GM18517 (cell line): Measurements from ENCODE around the gene TMTC2.

Source experiments
- ATAC-seq: cut with Tn5 transposase; IDR thresholded peaks from one replicate; pipeline ENCODE4 v1.9.1; 2021; ENCODE audit warnings: mild to moderate bottlenecking, moderate library complexity; ENCODE audit not compliant: unreplicated experiment

The TMTC2 gene

DNA sequence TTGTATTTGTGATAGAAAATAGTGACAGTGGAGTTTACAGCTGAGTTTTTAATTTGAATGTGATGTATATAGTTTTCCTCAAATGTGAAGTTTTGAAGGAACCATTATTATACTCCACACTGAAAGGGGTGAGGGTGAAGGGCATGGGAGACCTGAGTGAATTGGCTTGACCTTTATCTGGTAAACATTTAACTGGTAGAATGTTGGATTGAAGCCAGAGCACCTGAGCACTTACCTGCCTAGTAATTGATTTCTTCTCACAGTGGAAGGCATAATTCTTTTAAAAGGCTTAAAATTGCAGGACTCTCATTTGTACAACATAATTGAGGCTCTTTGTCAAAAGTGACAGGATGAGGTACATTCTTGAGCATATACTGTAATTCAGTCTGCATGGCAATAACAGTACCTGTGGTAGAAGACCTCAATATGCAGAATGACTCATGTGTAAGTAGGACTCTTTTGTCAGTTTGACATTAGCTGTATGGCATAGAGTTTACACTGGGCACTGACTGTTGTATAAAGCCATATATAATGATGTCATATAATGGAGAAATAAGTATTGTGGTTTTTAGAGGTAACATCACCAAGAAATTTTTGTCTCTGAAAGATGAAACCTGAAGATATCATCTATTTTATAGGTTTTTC lies 309.6 kb downstream of the TMTC2 start:
- peak; percentile 58 for ATAC-seq

- ATAC-seq, result no peak
Observed at GRCh38 chr12:82998509-82998908, 311.8 kb downstream of the TMTC2 start.

DNA sequence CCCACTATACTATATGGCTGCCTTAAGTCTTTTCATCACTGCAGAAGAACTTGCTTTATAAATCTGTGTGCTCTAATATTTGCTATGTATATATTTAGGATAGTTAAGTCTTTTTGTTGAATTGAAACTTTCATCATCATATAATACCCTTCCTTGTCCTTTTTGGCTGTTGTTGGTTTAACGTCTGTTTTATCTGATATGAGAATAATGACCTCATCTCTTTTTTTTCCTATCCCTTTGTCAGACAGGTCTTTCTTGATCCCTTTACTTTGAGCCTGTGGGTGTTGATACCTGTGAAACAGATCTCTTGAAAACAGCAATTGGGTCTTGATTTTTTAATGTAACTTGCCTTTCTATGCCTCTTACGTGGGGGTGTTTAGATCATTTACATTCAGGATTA lies 316.3 kb downstream of the TMTC2 start:
- ATAC-seq, result no peak

DNA sequence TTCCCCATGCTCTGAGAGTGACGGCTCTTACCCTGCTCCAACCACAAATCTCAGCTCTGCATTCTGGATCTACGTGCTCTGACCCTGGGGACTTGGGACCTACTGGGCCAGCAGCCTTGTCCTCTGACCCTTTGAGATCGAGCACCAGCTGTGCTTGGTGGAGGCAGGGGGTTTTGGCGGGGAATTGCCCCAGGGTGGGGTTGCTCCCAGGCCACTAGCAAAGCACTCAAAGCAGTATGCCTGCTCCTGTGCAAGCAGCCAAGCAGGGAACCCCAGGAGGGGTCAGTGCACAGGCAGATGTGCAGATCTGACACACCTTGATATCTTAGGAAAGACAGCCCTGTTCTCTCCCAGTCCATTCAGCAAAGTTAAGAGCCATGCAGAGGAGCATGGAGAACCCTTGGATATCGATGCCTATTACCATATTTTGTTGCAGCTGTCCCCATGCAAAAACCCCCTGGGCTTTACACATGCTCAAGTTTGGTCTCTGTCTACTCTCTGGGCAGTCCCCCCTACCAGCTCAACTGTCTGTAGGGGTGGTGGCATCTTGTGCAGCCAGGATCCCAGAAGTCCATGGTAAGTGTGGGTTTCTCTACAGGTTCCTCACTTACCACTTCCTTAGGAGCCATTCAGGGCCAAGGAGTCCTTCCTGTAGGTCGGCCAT lies 319.0 kb downstream of the TMTC2 start:
- ATAC-seq, result no peak

- no peak for ATAC-seq
Observed at GRCh38 chr12:83008703-83009102, 322.0 kb downstream of the TMTC2 start.

DNA sequence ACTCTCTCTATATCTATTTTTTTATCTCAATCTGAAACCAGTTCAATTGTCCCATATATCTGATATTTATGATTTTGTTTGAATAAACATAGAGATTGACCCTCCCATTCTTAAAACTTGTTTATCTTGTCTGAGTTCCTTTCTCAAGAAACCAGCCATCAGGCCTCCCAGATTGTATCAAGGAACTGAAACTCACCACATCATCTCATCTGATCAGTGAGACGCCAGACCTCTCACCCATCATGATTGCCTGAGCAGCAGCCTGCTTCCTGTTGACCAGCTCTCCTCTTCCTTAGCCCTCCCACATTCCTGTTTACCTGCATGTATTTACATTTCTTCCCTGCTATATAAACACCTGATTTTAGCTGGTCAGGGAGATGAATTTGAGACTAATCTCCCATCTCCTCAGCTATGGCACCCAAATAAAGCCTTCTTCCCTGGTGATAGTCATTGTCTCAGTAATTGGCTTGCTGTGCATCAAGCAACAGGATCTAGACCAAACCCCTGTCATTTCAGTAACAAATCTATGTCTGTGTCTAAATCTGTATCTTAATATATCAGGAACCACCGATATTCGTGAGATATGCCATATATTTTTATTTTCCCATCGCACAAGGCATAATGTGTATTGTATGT lies 323.6 kb downstream of the TMTC2 start:
- no peak for ATAC-seq

DNA sequence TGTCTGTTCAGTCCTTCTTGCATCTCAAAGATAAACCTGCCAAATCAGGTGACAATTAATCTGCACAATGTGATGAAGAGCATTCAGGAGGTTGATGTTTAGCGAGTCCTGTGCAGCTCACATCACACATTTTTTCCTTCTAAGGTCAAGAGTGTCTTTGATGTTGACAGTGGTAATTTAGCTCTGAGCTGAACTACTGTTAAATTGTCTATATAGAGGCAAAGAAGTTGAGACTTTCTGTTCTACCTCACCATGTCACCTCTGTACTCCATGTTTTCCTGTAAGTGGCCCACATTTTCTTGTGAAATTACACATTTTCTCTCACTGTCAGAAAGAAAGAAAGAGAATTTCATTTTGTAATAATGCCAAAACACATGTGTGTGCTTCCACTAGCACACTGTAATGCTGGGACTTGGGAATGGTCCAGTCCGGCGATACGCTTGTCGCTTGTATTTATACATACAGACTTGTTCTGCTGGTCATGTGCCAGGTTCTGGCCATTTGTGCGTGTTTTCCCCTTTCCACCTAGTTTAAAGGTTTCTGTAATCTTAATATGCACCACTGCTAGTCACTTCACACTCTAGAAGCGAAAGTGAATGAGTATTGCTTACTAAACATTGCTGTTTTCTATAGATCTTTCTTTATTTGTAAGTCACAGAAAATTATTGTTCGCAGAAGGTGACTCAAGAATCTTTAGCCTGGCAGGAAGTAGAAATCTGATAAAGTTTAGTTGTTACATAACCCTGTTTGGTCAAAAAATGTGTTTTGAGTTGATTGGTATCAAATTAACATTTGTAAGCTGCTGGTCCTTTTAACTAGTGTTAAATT lies 328.9 kb downstream of the TMTC2 start:
- no peak for ATAC-seq

- ATAC-seq, result no peak
Observed at GRCh38 chr12:83016218-83016835, 329.6 kb downstream of the TMTC2 start.

GRCh38 chr12:83016991-83017390 lies 330.3 kb downstream of the TMTC2 start:
- no peak for ATAC-seq

DNA sequence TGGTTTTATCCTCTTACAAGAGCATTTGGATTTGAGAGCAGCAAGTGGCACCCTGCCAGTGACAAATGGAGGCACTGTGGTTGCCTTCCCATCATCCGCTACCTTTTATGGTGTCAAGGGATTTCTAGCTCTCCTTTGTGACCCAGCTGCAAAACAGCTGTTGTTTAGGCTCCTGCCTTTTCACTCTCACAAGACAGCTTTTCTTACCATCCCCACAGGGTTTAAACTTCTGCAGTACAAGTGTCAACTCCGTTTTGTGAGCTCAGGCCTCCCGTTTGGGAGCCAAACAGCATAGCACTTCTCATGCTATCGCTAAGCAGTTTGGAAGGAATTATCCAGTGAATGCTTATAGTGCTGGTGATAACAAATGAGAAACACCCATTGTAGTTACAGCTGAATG lies 331.4 kb downstream of the TMTC2 start:
- no peak for ATAC-seq

- ATAC-seq, result no peak
Observed at GRCh38 chr12:83027021-83027723, 340.5 kb downstream of the TMTC2 start.

DNA sequence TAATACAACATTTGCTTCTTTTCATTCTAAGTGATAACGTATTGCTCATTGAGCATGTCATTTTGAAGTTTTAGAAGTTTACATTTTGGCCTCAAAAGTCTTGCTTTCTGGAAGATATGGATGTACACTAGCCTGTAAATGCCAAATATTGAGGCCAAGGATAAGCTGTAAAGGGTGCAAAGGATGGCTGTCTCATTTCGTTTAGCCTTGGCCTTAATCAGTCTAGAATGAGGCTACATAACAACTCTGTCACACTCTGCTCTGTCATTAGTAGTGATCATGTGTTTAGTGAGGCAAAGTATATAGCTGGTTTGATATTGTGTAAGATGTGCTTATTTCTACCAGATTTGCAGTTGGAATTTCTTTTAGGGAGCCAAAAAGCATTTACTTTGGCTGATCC lies 344.5 kb downstream of the TMTC2 start:
- ATAC-seq, result no peak

DNA sequence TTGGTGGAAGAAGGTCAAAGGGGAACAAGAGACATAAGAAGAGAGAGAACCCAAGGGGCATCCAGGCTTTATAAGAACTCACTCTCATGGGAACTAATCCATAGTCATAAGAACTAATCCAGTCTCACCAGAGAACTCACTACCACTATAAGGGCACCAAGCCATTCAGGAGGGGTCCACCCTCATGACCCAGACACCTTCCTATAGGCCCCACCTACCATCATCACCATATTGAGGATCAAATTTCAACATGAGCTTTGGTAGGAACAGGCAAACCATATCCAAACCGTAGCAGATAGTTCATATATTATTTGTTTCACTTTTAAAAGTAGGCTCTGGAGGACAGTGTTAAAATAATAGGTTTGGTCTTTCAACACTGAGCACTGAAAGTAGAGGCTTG lies 350.1 kb downstream of the TMTC2 start:
- no peak for ATAC-seq

DNA sequence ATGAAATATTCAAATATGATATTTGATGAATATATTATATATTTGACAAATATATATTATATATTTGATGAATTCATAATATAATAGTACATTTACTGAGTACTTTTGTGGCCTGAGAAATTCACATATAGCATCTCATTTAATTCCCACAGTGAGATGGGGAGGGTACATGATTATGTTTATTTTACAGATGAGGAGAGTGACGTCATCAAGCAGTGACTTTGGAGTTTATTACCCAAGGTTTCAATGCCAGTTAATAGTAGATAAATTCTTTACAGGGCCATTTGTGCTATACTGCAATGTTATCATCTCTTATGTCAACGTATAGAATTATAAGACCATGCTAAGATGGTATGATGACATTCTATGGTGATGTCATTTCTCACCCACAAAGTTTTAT lies 352.7 kb downstream of the TMTC2 start:
- ATAC-seq, result no peak

GRCh38 chr12:83040339-83040738 lies 353.6 kb downstream of the TMTC2 start:
- no peak for ATAC-seq

DNA sequence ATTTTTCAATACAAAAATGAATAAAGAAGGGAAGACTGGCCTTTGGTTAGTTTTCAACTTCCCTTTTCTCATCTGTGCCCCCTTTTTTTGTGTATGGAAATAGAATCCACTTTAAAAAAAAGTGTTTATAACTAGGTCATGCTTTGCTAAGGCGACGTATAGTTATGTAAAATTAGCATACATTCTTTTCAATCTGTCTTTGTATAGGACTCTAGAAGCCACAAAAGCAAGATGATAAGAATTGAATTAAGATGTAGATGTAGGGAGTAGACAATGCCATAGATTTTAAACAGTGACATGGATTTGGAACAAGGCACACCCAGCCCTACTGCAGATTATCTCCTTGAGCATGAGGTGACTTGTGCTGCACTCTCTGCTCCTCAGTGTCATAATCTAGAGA lies 354.3 kb downstream of the TMTC2 start:
- no peak for ATAC-seq

GRCh38 chr12:83042441-83043200 lies 355.9 kb downstream of the TMTC2 start:
- ATAC-seq, result no peak

GRCh38 chr12:83044736-83045135 lies 358.0 kb downstream of the TMTC2 start:
- no peak for ATAC-seq

- ATAC-seq, result no peak
Observed at GRCh38 chr12:83046019-83046418, 359.3 kb downstream of the TMTC2 start.

GRCh38 chr12:83049306-83049705 lies 362.6 kb downstream of the TMTC2 start:
- ATAC-seq, result no peak
